Peyer's patch (tissue), 4 donors: ENCODE measurements around the gene DHX30.

Experiments
- POLR2A ChIP-seq, 2 donors: fragments of 450-650 bp; IDR thresholded peaks; one replicate each; pipeline ENCODE4 v1.5.1; 2017; ENCODE audit warnings: antibody characterized with exemption in 2 of 2, mild to moderate bottlenecking in 2 of 2, moderate library complexity in 2 of 2
- TF ChIP-seq, protein P1 (sequence below), 6 experiments: fragments of 450-650 bp in 4 of 6; fragments of 200-600 bp in 2 of 6; sonication (generic) in 1 of 6; IDR thresholded peaks; one replicate each; pipeline ENCODE4 v1.5.1; 2017 to 2019; ENCODE audit warnings: antibody characterized with exemption in 6 of 6, mild to moderate bottlenecking in 3 of 6, moderate library complexity in 1 of 6

DNA sequence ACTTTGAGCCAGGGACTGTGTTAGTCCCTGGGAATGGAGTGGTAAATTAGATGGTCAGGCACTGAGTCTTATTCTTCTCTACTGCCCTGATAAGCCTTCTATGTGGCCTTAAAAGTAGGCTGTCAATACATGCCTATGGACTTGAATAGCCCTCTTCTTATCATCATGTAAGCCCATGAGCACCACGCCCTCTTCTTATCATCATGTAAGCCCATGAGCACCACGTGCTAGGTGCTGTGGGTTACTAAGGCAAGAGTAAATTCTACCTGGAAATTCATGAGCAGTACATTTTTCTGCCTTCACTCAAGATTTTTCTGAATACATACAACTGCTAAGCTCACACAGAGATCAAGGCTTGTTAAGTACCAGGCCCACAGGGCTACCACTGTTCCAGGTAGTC lies 68.5 kb downstream of the DHX30 start:
- TF ChIP-seq, protein P1, sequence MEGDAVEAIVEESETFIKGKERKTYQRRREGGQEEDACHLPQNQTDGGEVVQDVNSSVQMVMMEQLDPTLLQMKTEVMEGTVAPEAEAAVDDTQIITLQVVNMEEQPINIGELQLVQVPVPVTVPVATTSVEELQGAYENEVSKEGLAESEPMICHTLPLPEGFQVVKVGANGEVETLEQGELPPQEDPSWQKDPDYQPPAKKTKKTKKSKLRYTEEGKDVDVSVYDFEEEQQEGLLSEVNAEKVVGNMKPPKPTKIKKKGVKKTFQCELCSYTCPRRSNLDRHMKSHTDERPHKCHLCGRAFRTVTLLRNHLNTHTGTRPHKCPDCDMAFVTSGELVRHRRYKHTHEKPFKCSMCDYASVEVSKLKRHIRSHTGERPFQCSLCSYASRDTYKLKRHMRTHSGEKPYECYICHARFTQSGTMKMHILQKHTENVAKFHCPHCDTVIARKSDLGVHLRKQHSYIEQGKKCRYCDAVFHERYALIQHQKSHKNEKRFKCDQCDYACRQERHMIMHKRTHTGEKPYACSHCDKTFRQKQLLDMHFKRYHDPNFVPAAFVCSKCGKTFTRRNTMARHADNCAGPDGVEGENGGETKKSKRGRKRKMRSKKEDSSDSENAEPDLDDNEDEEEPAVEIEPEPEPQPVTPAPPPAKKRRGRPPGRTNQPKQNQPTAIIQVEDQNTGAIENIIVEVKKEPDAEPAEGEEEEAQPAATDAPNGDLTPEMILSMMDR (IDR thresholded peaks at IDR 0.05), result no peak
- no peak for TF ChIP-seq POLR2A (IDR thresholded peaks at IDR 0.05)
